GM18951 (cell line): Measurements from ENCODE around the gene AGXT.

Experiments
- POLR2A ChIP-seq: IDR thresholded peaks from 4 replicates; pipeline ENCODE4 v1.6.1; 2011; ENCODE audit warnings: mild to moderate bottlenecking; ENCODE audit not compliant: insufficient read length, insufficient read depth; ENCODE audit errors: extremely low read depth
- in situ Hi-C: fragments of 300-500 bp; cut with MboI; formaldehyde crosslinking; loops from one replicate; pipeline ENCODE4 v1.12.0; 2022; ENCODE audit warnings: low sequenced_read_pairs, mixed read lengths, inconsistent platforms; ENCODE audit not compliant: unreplicated experiment

The AGXT gene

GRCh38 chr2:240877460-240878340 is 9.1 kb downstream of the AGXT start:
- no peak for TF ChIP-seq POLR2A
- in situ Hi-C loops = no loop called here

- in situ Hi-C loops = no loop called here
- TF ChIP-seq POLR2A = no peak
These were observed 9.8 kb downstream of the AGXT start for GRCh38 chr2:240878341-240878936.

- in situ Hi-C loops = no loop called here
- TF ChIP-seq POLR2A = no peak
These were observed 10.5 kb downstream of the AGXT start for GRCh38 chr2:240879105-240879504.

GRCh38 chr2:240881913-240882312 is 13.3 kb downstream of the AGXT start:
- in situ Hi-C loops = no loop called here
- TF ChIP-seq POLR2A = no peak

GRCh38 chr2:240884221-240884620 is 15.6 kb downstream of the AGXT start:
- in situ Hi-C loops = no loop called here
- no peak for TF ChIP-seq POLR2A

GRCh38 chr2:240884745-240885144 is 16.1 kb downstream of the AGXT start:
- in situ Hi-C loops = no loop called here
- no peak for TF ChIP-seq POLR2A

GRCh38 chr2:240885566-240885965 is 16.9 kb downstream of the AGXT start:
- in situ Hi-C loops = no loop called here
- TF ChIP-seq POLR2A = no peak

GRCh38 chr2:240886023-240886565 is 17.5 kb downstream of the AGXT start:
- in situ Hi-C loops = no loop called here
- TF ChIP-seq POLR2A = no peak

GRCh38 chr2:240886678-240887609 is 18.3 kb downstream of the AGXT start:
- in situ Hi-C loops = no loop called here

GRCh38 chr2:240887631-240888030 is 19.0 kb downstream of the AGXT start:
- in situ Hi-C loops = no loop called here
- no peak for TF ChIP-seq POLR2A

More at GRCh38 chr2:240886678-240887609, 18.3 kb downstream of the AGXT start:
- TF ChIP-seq POLR2A = no peak

GRCh38 chr2:240888130-240888889 is 19.7 kb downstream of the AGXT start:
- no peak for TF ChIP-seq POLR2A
- in situ Hi-C loops = no loop called here

- in situ Hi-C loops = no loop called here
- TF ChIP-seq POLR2A = no peak
These were observed 20.4 kb downstream of the AGXT start for GRCh38 chr2:240888890-240889573.
